Body of pancreas (tissue), 4 donors: ENCODE results near the gene GPLD1.

Source experiments
- POLR2A ChIP-seq, 3 donors: fragments of 450-650 bp; IDR thresholded peaks; one replicate each; pipeline ENCODE4 v1.6.1; 2016; ENCODE audit warnings: antibody characterized with exemption in 3 of 3, mild to moderate bottlenecking in 2 of 3
- TF ChIP-seq, protein P1 (sequence below), 7 experiments: fragments of 450-650 bp in 4 of 7; fragments of 200-600 bp in 3 of 7; sonication (generic) in 3 of 7; IDR thresholded peaks; one replicate each; pipeline ENCODE4 v1.5.1; 2016 to 2019; ENCODE audit warnings: antibody characterized with exemption in 7 of 7

GRCh38 chr6:24412294-24412693, 77.1 kb downstream of the GPLD1 start:
- TF ChIP-seq, protein P1, sequence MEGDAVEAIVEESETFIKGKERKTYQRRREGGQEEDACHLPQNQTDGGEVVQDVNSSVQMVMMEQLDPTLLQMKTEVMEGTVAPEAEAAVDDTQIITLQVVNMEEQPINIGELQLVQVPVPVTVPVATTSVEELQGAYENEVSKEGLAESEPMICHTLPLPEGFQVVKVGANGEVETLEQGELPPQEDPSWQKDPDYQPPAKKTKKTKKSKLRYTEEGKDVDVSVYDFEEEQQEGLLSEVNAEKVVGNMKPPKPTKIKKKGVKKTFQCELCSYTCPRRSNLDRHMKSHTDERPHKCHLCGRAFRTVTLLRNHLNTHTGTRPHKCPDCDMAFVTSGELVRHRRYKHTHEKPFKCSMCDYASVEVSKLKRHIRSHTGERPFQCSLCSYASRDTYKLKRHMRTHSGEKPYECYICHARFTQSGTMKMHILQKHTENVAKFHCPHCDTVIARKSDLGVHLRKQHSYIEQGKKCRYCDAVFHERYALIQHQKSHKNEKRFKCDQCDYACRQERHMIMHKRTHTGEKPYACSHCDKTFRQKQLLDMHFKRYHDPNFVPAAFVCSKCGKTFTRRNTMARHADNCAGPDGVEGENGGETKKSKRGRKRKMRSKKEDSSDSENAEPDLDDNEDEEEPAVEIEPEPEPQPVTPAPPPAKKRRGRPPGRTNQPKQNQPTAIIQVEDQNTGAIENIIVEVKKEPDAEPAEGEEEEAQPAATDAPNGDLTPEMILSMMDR (IDR thresholded peaks at IDR 0.05) = no peak
- no peak for TF ChIP-seq POLR2A (IDR thresholded peaks at IDR 0.05)
